ENCODE measurements around the gene ERMARD. TPM values are rescaled to one million over a fixed set of nuclear protein-coding genes. Genes with fewer than 3 reads are reported as not detected.

The ERMARD gene
- total RNA-seq, 2 experiments from 2014 or later, result 23.2 to 42.3 TPM

DNA sequence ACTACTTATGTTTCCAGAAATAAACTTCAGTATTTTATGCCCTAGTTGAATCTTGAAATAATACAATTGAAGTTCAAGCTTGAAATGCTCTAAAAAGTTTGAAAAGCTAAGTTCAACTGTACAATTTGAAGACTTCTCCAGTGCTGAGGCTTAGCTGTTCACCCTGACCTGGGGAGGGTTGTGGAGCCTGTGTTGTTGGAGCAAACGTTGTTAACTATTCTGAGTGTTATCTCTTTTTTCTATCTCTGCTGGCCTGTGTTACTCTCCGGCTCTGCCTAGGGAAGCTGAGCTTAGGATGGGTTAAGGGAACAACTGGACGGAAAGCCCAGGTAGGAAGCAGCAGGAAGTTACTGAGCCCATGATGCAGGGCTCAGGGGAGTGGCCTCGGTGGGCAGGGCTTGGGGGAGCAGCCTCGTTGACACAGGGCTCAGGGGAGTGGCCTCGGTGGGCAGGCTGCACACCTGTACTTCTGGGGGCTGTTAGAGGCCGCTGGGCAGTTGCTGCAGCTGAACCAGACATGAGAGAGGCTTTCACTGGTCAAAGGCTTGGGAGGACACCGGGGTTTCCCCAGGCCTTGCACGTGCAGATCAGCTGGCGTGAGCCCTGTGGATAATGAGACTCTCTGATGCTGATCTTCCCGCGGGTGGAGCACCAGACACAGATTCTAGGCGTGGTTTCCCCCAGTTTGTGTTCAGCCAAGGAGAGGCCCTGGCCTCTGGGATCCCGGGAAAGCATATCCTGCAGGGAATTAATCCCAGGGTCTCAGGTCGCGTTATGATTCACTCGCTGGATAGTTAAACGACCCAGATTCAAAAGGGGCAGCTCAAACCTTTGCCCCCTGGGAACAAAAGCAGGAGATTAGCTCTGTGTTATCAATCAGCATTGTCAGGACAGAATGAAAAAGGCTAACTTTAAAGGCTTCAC, 58.9 kb downstream of the ERMARD start:
- Histone ChIP-seq H3K79me2 (ENCODE audit: insufficient read depth, low read depth, low read length) (no peaks in the 10 kb centered on the region), H3K4me1 (ENCODE audit: insufficient read depth, low read length, poor library complexity, severe bottlenecking) (no peaks in the 10 kb centered on the region), H3K27ac (ENCODE audit: low read depth, low read length, poor library complexity, severe bottlenecking) (no peak overlapping the region), H2AFZ (ENCODE audit: low read length) (0 out of 2 replicates have a peak overlapping the region, but pooled peaks have one; percentile 52), H3K4me3 (ENCODE audit: low read depth, low read length, poor library complexity, severe bottlenecking) (no peak overlapping the region), H3K9me2 (ENCODE audit: insufficient read depth, low read length) (no peaks in the 10 kb centered on the region), H4K20me1 (ENCODE audit: insufficient read depth, low read length) (no peaks in the 10 kb centered on the region), H3K36me3 (ENCODE audit: insufficient read depth, low read length) (no peaks in the 10 kb centered on the region), H3K4me2 (ENCODE audit: low read length) (no peak overlapping the region), H3K9me3 (ENCODE audit: low read length) (no peaks in the 10 kb centered on the region)
- POLR2A ChIA-PET, result interaction anchor here (0.7 to 1.0 kb wide), 2 partner anchors 9 to 11 kb away, joined by 3 read pairs; no protein-coding TSS in a partner anchor
- no peak for TF ChIP-seq EZH2phosphoT487 (IDR thresholded peaks at IDR 0.05; ENCODE audit: borderline replicate concordance, low read depth, low read length)
- TF ChIP-seq, protein P1, sequence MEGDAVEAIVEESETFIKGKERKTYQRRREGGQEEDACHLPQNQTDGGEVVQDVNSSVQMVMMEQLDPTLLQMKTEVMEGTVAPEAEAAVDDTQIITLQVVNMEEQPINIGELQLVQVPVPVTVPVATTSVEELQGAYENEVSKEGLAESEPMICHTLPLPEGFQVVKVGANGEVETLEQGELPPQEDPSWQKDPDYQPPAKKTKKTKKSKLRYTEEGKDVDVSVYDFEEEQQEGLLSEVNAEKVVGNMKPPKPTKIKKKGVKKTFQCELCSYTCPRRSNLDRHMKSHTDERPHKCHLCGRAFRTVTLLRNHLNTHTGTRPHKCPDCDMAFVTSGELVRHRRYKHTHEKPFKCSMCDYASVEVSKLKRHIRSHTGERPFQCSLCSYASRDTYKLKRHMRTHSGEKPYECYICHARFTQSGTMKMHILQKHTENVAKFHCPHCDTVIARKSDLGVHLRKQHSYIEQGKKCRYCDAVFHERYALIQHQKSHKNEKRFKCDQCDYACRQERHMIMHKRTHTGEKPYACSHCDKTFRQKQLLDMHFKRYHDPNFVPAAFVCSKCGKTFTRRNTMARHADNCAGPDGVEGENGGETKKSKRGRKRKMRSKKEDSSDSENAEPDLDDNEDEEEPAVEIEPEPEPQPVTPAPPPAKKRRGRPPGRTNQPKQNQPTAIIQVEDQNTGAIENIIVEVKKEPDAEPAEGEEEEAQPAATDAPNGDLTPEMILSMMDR (conservative IDR thresholded peaks at IDR 0.05; ENCODE audit: low read length), result no peak
- CTCF ChIA-PET (ENCODE audit: unreplicated experiment), result interaction anchor here (0.6 kb wide), 1 partner anchor 150 kb away, joined by 4 read pairs; no protein-coding TSS in a partner anchor
- DNase-seq (ENCODE audit: low spot score), result peak; percentile 9
- intact Hi-C loops (cut with micrococcal nuclease; ENCODE audit: unreplicated experiment), result no loop called here
- no TSS peak for BruUV-seq (replicated peaks)

DNA sequence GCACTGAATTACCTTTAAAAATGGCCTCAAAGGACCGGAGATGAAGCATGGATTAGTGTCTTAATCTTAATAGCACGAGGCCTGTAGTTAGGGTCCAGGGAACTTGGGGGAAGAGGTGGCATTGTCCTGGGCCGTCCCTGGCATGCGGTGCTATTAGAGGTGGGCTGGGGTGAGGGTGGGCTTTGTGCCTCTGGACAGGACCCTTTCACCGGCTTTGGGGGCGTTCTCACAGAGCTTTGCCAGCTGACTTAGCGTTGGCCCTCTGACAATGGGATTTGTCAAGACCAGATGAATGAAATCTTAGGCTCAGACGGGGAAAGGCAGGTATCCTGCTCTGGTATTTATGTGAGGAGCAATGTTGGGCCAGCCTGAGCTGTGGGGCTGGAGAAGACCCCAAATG, 59.6 kb downstream of the ERMARD start:
- Histone ChIP-seq H3K9me3 (ENCODE audit: low read length) (0 out of 2 replicates have a peak, but pooled peaks cover 5% of the 10 kb centered on the region), H3K4me3 (ENCODE audit: low read depth, low read length, poor library complexity, severe bottlenecking) (no peak overlapping the region), H3K9me2 (ENCODE audit: insufficient read depth, low read length) (no peaks in the 10 kb centered on the region), H3K36me3 (ENCODE audit: insufficient read depth, low read length) (no peaks in the 10 kb centered on the region; the same call in 1 of the 2 replicates), H2AFZ (ENCODE audit: low read length) (no peak overlapping the region), H3K4me1 (ENCODE audit: insufficient read depth, low read length, poor library complexity, severe bottlenecking) (no peaks in the 10 kb centered on the region), H3K27ac (ENCODE audit: low read depth, low read length, poor library complexity, severe bottlenecking) (no peak overlapping the region), H3K4me2 (ENCODE audit: low read length) (no peak overlapping the region), H4K20me1 (ENCODE audit: insufficient read depth, low read length) (no peaks in the 10 kb centered on the region), H3K79me2 (ENCODE audit: insufficient read depth, low read depth, low read length) (no peaks in the 10 kb centered on the region)
- intact Hi-C loops (cut with micrococcal nuclease; ENCODE audit: unreplicated experiment), result no loop called here
- BruUV-seq (replicated peaks), result no TSS peak
- DNase-seq (ENCODE audit: low spot score), result no peak
- CTCF ChIA-PET (ENCODE audit: unreplicated experiment), result no interaction called here
- TF ChIP-seq EZH2phosphoT487 (IDR thresholded peaks at IDR 0.05; ENCODE audit: borderline replicate concordance, low read depth, low read length), result no peak
- TF ChIP-seq, protein P1 (conservative IDR thresholded peaks at IDR 0.05; ENCODE audit: low read length), result no peak
- POLR2A ChIA-PET, result no interaction called here
